NT2/D1 (cell line): ENCODE measurements around the gene FHAD1.

Source experiments
- YY1 ChIP-seq: IDR thresholded peaks from 2 replicates; pipeline ENCODE4 v1.6.1; 2011; ENCODE audit not compliant: insufficient read length, insufficient read depth
- ZNF274 ChIP-seq: IDR thresholded peaks from 2 replicates; pipeline ENCODE4 v1.6.1; 2011; ENCODE audit warnings: mild to moderate bottlenecking, low read depth, low read length

GRCh38 chr1:15323351-15323988 is 76.4 kb downstream of the FHAD1 start:
- TF ChIP-seq ZNF274 (no peak), YY1 (no peak)
